ENCODE measurements around the gene TMEM14C. TPM values are rescaled to one million over a fixed set of nuclear protein-coding genes. Genes with fewer than 3 reads are reported as not detected.

Gene TMEM14C
- total and polyA plus RNA-seq, 2 experiments from 2014 or later = 123 to 232 TPM

DNA sequence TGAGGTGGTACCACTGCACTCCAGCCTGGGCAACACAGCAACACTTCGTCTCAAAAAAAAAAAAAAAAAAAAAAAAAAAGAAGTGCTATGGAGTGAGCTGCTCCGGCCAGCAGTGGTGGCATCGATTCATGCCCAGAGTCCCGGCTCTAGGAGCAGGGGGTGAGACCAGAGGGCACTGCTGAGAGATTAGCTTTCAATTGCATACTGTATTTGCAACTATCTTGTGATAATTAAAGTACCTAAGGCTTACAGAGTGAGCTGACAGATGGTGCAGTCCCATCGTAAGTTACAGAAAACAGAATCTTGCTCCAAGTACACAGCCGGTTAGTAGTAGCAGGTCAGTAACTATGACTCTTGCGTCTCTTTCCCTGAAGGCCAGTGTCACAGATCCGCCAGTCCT is 56.2 kb downstream of the TMEM14C start:
- H3K4me1 Mint-ChIP-seq = no peaks in the 10 kb centered on the region

More for the DNA sequence above, 56.2 kb downstream of the TMEM14C start:
- Histone ChIP-seq H4K20me1 (replicated peaks; ENCODE audit: insufficient read depth) (no peaks in the 10 kb centered on the region; the same call in 1 of the 2 replicates), H3K79me2 (replicated peaks; ENCODE audit: insufficient read depth) (no peaks in the 10 kb centered on the region), H2AFZ (no peak overlapping the region), H3K36me3 (ENCODE audit: insufficient read depth) (0 out of 2 replicates have a peak, but pooled peaks cover 4% of the 10 kb centered on the region), H3K4me1 (ENCODE audit: insufficient read depth) (no peaks in the 10 kb centered on the region), H3K27me3 (ENCODE audit: insufficient read depth) (no peaks in the 10 kb centered on the region), H3K4me2 (no peak overlapping the region), H3K4me3 (no peak overlapping the region), H3K27ac (ENCODE audit: low read depth) (no peak overlapping the region), H3F3A (replicated peaks; ENCODE audit: low read depth) (no peaks in the 10 kb centered on the region; the same call in 1 of the 2 replicates), H3K9me2 (ENCODE audit: insufficient read depth) (no peaks in the 10 kb centered on the region)
- ATAC-seq (no peak), DNase-seq (ENCODE audit: low spot score) (no peak)
- H3K9me3 Mint-ChIP-seq = no peaks in the 10 kb centered on the region
- TF ChIP-seq, protein P1, sequence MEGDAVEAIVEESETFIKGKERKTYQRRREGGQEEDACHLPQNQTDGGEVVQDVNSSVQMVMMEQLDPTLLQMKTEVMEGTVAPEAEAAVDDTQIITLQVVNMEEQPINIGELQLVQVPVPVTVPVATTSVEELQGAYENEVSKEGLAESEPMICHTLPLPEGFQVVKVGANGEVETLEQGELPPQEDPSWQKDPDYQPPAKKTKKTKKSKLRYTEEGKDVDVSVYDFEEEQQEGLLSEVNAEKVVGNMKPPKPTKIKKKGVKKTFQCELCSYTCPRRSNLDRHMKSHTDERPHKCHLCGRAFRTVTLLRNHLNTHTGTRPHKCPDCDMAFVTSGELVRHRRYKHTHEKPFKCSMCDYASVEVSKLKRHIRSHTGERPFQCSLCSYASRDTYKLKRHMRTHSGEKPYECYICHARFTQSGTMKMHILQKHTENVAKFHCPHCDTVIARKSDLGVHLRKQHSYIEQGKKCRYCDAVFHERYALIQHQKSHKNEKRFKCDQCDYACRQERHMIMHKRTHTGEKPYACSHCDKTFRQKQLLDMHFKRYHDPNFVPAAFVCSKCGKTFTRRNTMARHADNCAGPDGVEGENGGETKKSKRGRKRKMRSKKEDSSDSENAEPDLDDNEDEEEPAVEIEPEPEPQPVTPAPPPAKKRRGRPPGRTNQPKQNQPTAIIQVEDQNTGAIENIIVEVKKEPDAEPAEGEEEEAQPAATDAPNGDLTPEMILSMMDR (conservative IDR thresholded peaks at IDR 0.05; ENCODE audit: low read depth in 2 of 2) = no peak
- TF ChIP-seq CREB1 (CRISPR knock-in tag; IDR thresholded peaks at IDR 0.05; ENCODE audit: low read depth) (no peak), EZH2phosphoT487 (IDR thresholded peaks at IDR 0.05; ENCODE audit: unreplicated experiment) (no peak), ZNF331 (CRISPR knock-in tag; IDR thresholded peaks at IDR 0.05; ENCODE audit: low read depth) (no peak)
- TF ChIP-seq, protein P2, sequence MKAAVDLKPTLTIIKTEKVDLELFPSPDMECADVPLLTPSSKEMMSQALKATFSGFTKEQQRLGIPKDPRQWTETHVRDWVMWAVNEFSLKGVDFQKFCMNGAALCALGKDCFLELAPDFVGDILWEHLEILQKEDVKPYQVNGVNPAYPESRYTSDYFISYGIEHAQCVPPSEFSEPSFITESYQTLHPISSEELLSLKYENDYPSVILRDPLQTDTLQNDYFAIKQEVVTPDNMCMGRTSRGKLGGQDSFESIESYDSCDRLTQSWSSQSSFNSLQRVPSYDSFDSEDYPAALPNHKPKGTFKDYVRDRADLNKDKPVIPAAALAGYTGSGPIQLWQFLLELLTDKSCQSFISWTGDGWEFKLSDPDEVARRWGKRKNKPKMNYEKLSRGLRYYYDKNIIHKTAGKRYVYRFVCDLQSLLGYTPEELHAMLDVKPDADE (IDR thresholded peaks at IDR 0.05) = no peak
- TF ChIP-seq, protein P3, sequence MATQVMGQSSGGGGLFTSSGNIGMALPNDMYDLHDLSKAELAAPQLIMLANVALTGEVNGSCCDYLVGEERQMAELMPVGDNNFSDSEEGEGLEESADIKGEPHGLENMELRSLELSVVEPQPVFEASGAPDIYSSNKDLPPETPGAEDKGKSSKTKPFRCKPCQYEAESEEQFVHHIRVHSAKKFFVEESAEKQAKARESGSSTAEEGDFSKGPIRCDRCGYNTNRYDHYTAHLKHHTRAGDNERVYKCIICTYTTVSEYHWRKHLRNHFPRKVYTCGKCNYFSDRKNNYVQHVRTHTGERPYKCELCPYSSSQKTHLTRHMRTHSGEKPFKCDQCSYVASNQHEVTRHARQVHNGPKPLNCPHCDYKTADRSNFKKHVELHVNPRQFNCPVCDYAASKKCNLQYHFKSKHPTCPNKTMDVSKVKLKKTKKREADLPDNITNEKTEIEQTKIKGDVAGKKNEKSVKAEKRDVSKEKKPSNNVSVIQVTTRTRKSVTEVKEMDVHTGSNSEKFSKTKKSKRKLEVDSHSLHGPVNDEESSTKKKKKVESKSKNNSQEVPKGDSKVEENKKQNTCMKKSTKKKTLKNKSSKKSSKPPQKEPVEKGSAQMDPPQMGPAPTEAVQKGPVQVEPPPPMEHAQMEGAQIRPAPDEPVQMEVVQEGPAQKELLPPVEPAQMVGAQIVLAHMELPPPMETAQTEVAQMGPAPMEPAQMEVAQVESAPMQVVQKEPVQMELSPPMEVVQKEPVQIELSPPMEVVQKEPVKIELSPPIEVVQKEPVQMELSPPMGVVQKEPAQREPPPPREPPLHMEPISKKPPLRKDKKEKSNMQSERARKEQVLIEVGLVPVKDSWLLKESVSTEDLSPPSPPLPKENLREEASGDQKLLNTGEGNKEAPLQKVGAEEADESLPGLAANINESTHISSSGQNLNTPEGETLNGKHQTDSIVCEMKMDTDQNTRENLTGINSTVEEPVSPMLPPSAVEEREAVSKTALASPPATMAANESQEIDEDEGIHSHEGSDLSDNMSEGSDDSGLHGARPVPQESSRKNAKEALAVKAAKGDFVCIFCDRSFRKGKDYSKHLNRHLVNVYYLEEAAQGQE (IDR thresholded peaks at IDR 0.05; ENCODE audit: unreplicated experiment) = no peak
- H3K4me3 Mint-ChIP-seq = no peak overlapping the region
- H3K27me3 Mint-ChIP-seq (ENCODE audit: insufficient read depth, low read depth, poor library complexity) = no peaks in the 10 kb centered on the region
- no peak overlapping the region for H3K27ac Mint-ChIP-seq
- peaks cover 14% of the 10 kb centered on the region; the same call in 1 of the 3 replicates for H3K36me3 Mint-ChIP-seq (ENCODE audit: low read depth)

Small RNA genes lying within 50 kb of the gene (small RNA-seq; reads per million reads assigned to genes)
- gene RF00019 (ENCODE audit: low replicate concordance) = not detected
- gene RNA5SP203 (ENCODE audit: low replicate concordance) = not detected

Other genes starting within 250 kb of the TMEM14C start
- gene GCNT2, start 201.7 kb upstream of the TMEM14C start, total RNA-seq (2014; rRNA removed; shearing (Covaris generic)) = 135 and 137 TPM in 2 replicates
- gene GCNT2, start 201.7 kb upstream of the TMEM14C start, polyA plus RNA-seq (2016; fragmentation: Nextera tagmentation; extraction: Ambion mirVana) = 27.2 and 28.3 TPM in 2 replicates
- 0.47 TPM in 1 of 2 replicates, not detected in the other for gene C6orf52, start 28.5 kb upstream of the TMEM14C start, total RNA-seq (2014; rRNA removed; shearing (Covaris generic))
- 3.8 and 4.4 TPM in 2 replicates for gene C6orf52, start 28.5 kb upstream of the TMEM14C start, polyA plus RNA-seq (2016; fragmentation: Nextera tagmentation; extraction: Ambion mirVana)
- gene PAK1IP1, start 28.1 kb upstream of the TMEM14C start, total RNA-seq (2014; rRNA removed; shearing (Covaris generic)) = 45.5 and 47.4 TPM in 2 replicates
- 82.1 and 93.2 TPM in 2 replicates for gene PAK1IP1, start 28.1 kb upstream of the TMEM14C start, polyA plus RNA-seq (2016; fragmentation: Nextera tagmentation; extraction: Ambion mirVana)
- 104 and 111 TPM in 2 replicates for gene TMEM14B, start 24.7 kb downstream of the TMEM14C start, total RNA-seq (2014; rRNA removed; shearing (Covaris generic))
- gene TMEM14B, start 24.7 kb downstream of the TMEM14C start, polyA plus RNA-seq (2016; fragmentation: Nextera tagmentation; extraction: Ambion mirVana) = 210 TPM in 2 replicates
- 0.35 and 0.50 TPM in 2 replicates for gene MAK, start 115.5 kb downstream of the TMEM14C start, total RNA-seq (2014; rRNA removed; shearing (Covaris generic))
- gene MAK, start 115.5 kb downstream of the TMEM14C start, polyA plus RNA-seq (2016; fragmentation: Nextera tagmentation; extraction: Ambion mirVana) = 1.2 and 1.6 TPM in 2 replicates
- 0.66 TPM in 1 of 2 replicates, not detected in the other for gene GCM2, start 159.0 kb downstream of the TMEM14C start, total RNA-seq (2014; rRNA removed; shearing (Covaris generic))
- gene GCM2, start 159.0 kb downstream of the TMEM14C start, polyA plus RNA-seq (2016; fragmentation: Nextera tagmentation; extraction: Ambion mirVana) = 0.35 TPM in 1 of 2 replicates, not detected in the other
- gene SYCP2L, start 164.0 kb downstream of the TMEM14C start, total RNA-seq (2014; rRNA removed; shearing (Covaris generic)) = 4.9 and 11.0 TPM in 2 replicates
- gene SYCP2L, start 164.0 kb downstream of the TMEM14C start, polyA plus RNA-seq (2016; fragmentation: Nextera tagmentation; extraction: Ambion mirVana) = 8.5 and 10.5 TPM in 2 replicates

Data from GM23338 (cell line).